IMR-90 (cell line): ENCODE measurements around the gene RERE. TPM values are rescaled to one million over a fixed set of nuclear protein-coding genes. Genes with fewer than 3 reads are reported as not detected.

Experiments
- CHD1 ChIP-seq: IDR thresholded peaks from 2 replicates; pipeline ENCODE4 v1.6.1; 2012; ENCODE audit warnings: low read depth, low read length, improper control_type of control experiment
- FOS ChIP-seq: fragments of 150-350 bp; IDR thresholded peaks from 2 replicates; pipeline ENCODE4 v1.6.1; 2016; ENCODE audit warnings: low read depth, low read length
- NFE2L2 ChIP-seq: fragments of 150-350 bp; IDR thresholded peaks from 2 replicates; pipeline ENCODE4 v1.6.1; 2016; ENCODE audit warnings: low read depth, mild to moderate bottlenecking, low read length
- USF2 ChIP-seq: fragments of 150-350 bp; IDR thresholded peaks from 2 replicates; pipeline ENCODE4 v1.6.1; 2017; ENCODE audit warnings: mild to moderate bottlenecking, antibody characterized with exemption, low read length, low read depth
- polyA plus RNA-seq, 3 experiments: library from polyadenylated mRNA; depleted of rRNA; stranded (reverse); fragments of >200 nt; gene quantifications; 2 replicates each; pipeline ENCODE4 v1.2.3, GENCODE V29; 2012; ENCODE audit warnings: low replicate concordance in 1 of 3
- total RNA-seq: library from RNA; depleted of rRNA; stranded (reverse); fragments of >200 nt; gene quantifications from 2 replicates; pipeline ENCODE4 v1.2.3, GENCODE V29; 2012

RERE gene
- total and polyA plus RNA-seq, 2 of the 4 experiments (the other 2 are of a cell fraction): 11.5 to 25.1 TPM

- TF ChIP-seq NFE2L2 (no peak), USF2 (no peak), FOS (no peak), CHD1 (no peak)
These were observed 367.1 kb downstream of the RERE start (continued) for GRCh38 chr1:8450312-8450711.
